HG03342 (cell line): ENCODE data around the gene LYRM9.
"Not testable (repeated sequence)": the region's sequence is repeated elsewhere in the genome, so short reads cannot be mapped to it uniquely, and the experiment has no call there.

ENCODE experiments used
- ATAC-seq: cut with Tn5 transposase; IDR thresholded peaks from one replicate; pipeline ENCODE4 v1.9.1; 2021; ENCODE audit warnings: mild to moderate bottlenecking, moderate library complexity; ENCODE audit not compliant: unreplicated experiment

The LYRM9 gene

DNA sequence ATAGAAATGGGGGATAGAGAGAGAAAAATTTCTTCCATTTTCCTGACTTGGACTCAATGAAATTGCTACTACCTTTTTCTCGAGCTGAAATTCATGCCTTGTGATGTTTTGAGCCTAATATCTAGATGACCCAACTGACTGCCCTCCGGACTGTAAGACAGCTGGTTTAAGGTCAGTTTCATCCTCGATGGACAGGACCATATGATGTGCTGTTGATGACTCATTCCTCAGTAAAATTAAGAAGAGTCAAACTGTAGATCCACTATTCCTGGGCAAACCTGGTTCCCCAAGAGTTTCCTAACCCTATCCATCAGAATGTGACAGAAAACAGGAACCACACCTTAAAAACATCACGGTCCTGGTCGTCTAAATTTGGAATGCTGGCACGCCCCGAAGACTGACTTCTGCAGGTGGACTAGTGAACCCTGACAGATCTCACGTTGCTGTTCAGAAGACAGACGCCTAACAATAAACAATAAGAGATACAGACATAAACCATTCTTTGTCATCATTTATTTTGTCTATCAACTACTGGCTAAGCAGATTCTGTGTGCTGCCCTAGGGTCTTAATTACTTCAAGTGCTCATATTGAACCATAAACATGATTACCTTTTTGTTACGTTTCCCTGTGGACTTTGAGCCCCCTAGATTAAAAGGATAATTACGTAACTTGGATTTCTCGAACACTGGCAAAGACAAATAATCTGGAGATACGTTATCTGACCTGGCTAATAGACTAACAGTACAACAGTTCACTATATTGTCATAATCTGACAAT is 47.7 kb downstream of the LYRM9 start:
- no peak for ATAC-seq

DNA sequence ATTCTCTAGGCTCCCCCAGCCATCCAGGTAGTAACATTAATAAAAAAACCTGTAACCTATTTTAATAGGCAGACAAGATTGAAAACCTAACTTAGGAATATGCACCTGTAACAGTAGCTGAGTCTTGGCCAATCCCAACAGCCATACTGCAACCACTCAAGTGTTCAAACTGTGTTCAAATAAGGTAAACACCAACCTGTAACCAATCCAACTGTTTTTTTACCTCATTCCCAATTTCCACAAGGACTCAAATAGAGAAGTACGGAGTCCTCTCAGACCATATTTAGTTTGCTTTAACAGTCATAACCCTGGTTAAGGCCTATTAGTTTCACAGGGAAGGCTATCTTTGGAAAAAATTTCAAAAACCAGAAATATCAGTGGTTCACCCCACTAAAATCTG is 52.5 kb downstream of the LYRM9 start:
- ATAC-seq: no peak

DNA sequence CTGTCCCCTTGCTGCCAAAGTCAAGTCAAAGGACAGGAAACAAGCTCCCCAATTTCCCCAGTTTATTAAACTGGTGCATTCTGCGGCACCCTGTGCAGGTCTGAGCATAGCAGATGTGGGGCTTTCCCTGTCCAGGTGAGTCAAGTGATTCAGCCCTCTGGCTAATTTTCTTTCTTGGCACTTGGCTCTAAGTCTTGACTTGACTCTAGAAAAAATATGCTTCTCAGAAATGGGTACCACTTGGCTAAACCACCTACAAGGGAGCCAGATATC is 52.8 kb downstream of the LYRM9 start:
- not testable (repeated sequence) for ATAC-seq

DNA sequence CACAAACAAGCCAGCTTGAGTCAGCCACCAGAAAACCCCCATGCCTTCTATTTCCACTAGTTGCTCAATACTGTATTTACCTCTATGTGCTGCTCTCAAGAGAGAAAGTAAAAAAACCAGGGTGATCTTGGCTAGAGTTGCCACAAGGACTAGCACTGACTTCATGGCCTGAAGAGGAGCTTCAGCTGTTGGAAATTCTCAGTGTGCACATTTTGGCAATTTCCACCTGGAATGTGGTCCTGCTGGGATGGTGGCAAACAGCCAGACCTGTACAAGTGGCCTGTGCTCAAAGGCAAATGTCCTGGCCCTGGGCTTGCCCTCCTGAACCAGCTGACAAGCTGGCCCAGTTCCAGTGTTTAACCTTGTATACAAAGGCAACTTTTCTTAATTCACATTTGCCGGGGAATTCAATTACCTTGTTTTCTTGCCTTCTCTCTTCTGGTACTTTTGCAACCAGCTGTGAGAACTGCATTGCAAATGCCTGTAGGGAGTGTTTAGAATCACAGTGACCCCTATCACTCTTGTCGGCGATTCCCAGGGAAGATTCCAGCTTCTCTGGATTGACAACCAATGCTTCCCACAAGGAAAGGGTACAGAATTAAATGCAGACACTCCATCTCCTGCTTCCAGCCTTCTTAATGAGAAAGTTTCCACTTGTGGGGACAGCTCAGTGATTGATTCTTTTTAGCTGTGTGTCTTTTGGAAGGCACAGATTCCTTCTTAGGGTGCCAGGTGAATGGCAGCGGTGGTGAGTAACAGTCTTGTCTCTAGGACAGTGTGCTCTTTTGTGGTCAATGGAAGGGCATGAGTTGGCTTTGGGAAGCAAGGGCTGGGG is 53.4 kb downstream of the LYRM9 start:
- ATAC-seq: not testable (repeated sequence)

DNA sequence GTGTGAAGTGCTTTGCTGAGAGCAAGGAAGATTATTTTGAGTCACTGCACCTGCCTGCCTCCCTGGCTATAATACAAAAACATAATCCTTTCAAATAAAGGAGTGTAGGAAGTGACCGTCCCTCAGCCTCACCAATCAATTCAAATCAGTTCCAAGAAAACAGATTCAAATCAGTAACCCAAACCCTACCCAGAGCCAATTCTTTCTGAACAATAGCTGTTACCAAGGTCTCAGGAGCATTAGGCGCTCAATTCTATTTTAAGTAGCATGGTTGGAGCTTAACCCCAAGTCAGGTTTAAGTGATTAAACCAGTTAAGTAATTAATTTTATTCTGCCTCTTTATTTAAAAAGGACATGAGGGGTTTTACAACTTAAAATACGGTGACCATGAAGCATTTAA is 54.6 kb downstream of the LYRM9 start:
- not testable (repeated sequence) for ATAC-seq

DNA sequence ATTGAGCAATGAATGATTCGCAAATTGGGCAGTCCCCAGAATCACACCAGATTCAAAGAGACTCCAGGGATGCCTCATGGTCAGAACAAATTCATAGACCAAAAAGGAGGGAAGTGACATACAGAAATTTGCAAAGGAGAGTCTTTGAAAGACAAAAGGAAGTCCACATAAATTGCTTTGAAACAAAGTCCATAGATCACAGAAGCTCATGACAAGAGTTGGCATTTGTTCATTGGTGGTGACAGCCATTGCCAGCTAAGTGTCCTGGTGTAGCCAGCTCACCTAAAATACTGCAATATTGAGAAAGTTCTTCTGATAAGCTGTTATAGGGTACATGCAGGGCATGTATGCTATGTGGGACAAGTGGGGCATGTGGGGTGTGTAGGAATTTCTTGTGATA is 55.4 kb downstream of the LYRM9 start:
- ATAC-seq: not testable (repeated sequence)

DNA sequence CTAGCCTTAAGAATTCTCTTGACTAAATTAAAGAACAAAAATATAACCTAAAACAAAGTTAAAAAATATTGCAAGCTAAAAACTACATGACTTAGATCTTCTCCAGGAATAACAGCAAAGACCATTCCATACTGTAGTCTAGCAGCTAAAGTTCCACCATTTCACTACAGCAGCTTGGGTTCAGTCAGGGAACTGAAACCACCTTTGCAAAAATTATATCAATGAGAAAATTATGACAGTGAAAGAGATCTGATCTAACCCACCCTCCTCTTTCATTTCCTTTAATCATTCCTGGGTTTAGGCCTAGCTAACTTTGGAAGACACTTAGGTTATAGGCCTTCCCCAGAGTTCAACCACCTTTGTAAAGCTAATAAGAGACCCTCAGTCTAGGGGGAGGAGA is 56.5 kb downstream of the LYRM9 start:
- ATAC-seq: no peak

DNA sequence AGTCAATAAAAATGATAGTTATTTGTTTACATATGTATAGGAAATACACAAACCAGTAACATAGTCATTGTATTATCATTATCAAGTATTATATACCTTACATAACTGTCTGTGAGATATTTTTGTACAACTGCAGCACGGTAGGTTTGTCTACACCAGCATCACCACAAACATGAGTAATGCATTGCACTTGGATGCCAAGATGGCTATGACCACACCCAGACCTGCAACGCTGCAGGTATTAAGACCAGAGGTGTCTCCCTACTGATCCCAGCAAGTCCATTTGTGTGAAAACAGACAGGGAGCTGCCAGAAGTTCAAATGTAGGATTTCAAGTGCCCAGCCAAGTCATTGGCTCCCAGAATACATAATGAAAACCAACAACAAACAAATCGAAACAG is 58.6 kb downstream of the LYRM9 start:
- no peak for ATAC-seq

DNA sequence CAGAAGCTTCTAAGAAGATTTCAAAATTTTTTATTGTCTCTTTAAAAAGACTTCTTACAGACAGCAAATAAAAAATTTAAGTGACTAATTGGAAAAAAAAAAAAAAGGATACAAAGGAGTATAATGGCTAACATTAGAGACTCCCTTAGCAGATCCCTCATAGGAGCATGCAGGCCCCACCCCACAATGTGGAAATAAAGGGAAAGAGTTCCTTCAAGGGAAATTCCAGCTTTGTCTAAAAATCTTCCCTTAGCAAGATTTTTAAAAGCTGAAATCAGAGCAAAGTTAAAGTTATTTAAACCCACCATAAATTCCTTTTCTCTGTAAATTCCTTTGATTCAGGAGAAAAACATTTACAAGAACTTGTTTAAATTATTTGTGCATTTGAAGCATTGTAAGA is 60.3 kb downstream of the LYRM9 start:
- ATAC-seq: no peak

DNA sequence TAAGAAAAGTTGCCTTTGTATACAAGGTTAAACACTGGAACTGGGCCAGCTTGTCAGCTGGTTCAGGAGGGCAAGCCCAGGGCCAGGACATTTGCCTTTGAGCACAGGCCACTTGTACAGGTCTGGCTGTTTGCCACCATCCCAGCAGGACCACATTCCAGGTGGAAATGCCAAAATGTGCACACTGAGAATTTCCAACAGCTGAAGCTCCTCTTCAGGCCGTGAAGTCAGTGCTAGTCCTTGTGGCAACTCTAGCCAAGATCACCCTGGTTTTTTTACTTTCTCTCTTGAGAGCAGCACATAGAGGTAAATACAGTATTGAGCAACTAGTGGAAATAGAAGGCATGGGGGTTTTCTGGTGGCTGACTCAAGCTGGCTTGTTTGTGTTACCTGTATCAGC is 63.3 kb downstream of the LYRM9 start:
- ATAC-seq: not testable (repeated sequence)

DNA sequence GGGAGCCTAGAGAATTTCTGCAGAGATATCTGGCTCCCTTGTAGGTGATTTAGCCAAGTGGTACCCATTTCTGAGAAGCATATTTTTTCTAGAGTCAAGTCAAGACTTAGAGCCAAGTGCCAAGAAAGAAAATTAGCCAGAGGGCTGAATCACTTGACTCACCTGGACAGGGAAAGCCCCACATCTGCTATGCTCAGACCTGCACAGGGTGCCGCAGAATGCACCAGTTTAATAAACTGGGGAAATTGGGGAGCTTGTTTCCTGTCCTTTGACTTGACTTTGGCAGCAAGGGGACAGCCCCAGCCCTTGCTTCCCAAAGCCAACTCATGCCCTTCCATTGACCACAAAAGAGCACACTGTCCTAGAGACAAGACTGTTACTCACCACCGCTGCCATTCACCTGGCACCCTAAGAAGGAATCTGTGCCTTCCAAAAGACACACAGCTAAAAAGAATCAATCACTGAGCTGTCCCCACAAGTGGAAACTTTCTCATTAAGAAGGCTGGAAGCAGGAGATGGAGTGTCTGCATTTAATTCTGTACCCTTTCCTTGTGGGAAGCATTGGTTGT is 63.9 kb downstream of the LYRM9 start:
- ATAC-seq: not testable (repeated sequence)
